Breast epithelium (tissue), 4 donors: ENCODE results near the gene RHBG. TPM values are rescaled to one million over a fixed set of nuclear protein-coding genes. Genes with fewer than 3 reads are reported as not detected.
"Not testable (repeated sequence)": the region's sequence is repeated elsewhere in the genome, so short reads cannot be mapped to it uniquely, and the experiment has no call there.

Experiments
- DNase-seq, 2 donors: peaks; one replicate each; pipeline ENCODE4 v3.0.0-alpha.2; 2019; ENCODE audit warnings: low spot score in 2 of 2
- H3K27ac ChIP-seq, 2 donors: fragments of 200-600 bp; sonication (generic) in 1 of 2; one replicate each; pipeline ENCODE4 v1.5.1; 2016 to 2019; ENCODE audit warnings: mild to moderate bottlenecking in 1 of 2
- H3K27me3 ChIP-seq, 2 donors: fragments of 200-600 bp; sonication (generic) in 1 of 2; one replicate each; pipeline versions ENCODE4 v1.5.1 to v1.6.0; 2017 to 2019; ENCODE audit warnings: control low read depth in 1 of 2, mild to moderate bottlenecking in 1 of 2
- H3K36me3 ChIP-seq: fragments of 200-600 bp; one replicate; pipeline ENCODE4 v1.5.1; 2019
- H3K4me1 ChIP-seq, 2 donors: fragments of 200-600 bp; sonication (generic); one replicate each; pipeline ENCODE4 v1.5.1; 2016 to 2019; ENCODE audit warnings: control low read depth in 1 of 2
- H3K4me3 ChIP-seq, 3 donors: fragments of 200-600 bp; sonication (generic); 1 replicate in 2 of 3; 2 replicates in 1 of 3; pipeline ENCODE4 v1.5.1; 2016 to 2019; ENCODE audit warnings: mild to moderate bottlenecking in 3 of 3, moderate library complexity in 2 of 3
- H3K9me3 ChIP-seq, 2 donors: fragments of 200-600 bp; sonication (generic) in 1 of 2; one replicate each; pipeline ENCODE4 v1.5.1; 2016 to 2019; ENCODE audit warnings: control low read depth in 1 of 2
- POLR2A ChIP-seq: fragments of 450-650 bp; IDR thresholded peaks from one replicate; pipeline ENCODE4 v1.6.1; 2016; ENCODE audit warnings: antibody characterized with exemption, mild to moderate bottlenecking, moderate library complexity
- POLR2AphosphoS5 ChIP-seq, 3 donors: sonication (generic); formaldehyde crosslinking; IDR thresholded peaks; one replicate each; pipeline ENCODE4 v1.6.1; 2017; ENCODE audit warnings: antibody characterized with exemption in 3 of 3
- intact Hi-C: fragments of 100-400 bp; cut with DNase I; formaldehyde crosslinking; loops from one replicate; pipeline ENCODE4 v1.15.1; 2023; ENCODE audit warnings: low total_unique reads
- total RNA-seq, 3 donors: library from RNA; depleted of rRNA; stranded (reverse); fragments of >200 nt; gene quantifications; one replicate each; pipeline ENCODE4 v1.1.0, GENCODE V29; 2016
- TF ChIP-seq, protein P1 (sequence below), 3 donors: fragments of 450-650 bp; IDR thresholded peaks; one replicate each; pipeline ENCODE4 v1.5.1; 2016 to 2017; ENCODE audit warnings: antibody characterized with exemption in 3 of 3, mild to moderate bottlenecking in 3 of 3, moderate library complexity in 3 of 3

The RHBG gene
- total RNA-seq, 3 donors from 2014 or later: not detected

DNA sequence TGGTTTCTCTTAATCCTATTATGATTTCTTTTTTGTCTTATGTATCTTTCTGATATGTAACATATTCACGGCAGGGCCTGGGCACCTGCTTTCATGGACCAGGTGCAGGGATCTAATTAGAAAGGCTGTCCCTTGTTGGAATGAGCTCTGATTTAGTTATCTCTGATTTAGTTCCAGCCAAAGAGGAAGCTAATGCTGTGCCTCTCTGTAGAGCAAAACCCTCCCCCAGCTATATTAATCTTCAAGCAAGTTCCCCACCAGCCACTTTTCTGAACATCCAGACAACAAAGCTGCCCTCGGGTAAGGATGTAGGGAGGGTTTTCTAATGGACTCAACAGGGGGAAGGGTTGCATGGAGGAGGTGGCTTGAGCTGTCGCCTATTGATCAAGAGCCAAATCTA lies 24.6 kb upstream of the RHBG start:
- Histone ChIP-seq H3K4me3 (no peak overlapping the region), H3K36me3 (no peaks in the 10 kb centered on the region), H3K9me3 (no peaks in the 10 kb centered on the region), H3K27ac (no peak overlapping the region), H3K27me3 (no peaks in the 10 kb centered on the region), H3K4me1 (no peaks in the 10 kb centered on the region)
- intact Hi-C loops: no loop called here
- TF ChIP-seq POLR2AphosphoS5 (IDR thresholded peaks at IDR 0.05) (no peak), POLR2A (no peak)
- TF ChIP-seq, protein P1, sequence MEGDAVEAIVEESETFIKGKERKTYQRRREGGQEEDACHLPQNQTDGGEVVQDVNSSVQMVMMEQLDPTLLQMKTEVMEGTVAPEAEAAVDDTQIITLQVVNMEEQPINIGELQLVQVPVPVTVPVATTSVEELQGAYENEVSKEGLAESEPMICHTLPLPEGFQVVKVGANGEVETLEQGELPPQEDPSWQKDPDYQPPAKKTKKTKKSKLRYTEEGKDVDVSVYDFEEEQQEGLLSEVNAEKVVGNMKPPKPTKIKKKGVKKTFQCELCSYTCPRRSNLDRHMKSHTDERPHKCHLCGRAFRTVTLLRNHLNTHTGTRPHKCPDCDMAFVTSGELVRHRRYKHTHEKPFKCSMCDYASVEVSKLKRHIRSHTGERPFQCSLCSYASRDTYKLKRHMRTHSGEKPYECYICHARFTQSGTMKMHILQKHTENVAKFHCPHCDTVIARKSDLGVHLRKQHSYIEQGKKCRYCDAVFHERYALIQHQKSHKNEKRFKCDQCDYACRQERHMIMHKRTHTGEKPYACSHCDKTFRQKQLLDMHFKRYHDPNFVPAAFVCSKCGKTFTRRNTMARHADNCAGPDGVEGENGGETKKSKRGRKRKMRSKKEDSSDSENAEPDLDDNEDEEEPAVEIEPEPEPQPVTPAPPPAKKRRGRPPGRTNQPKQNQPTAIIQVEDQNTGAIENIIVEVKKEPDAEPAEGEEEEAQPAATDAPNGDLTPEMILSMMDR (IDR thresholded peaks at IDR 0.05): no peak
- no peak for DNase-seq

DNA sequence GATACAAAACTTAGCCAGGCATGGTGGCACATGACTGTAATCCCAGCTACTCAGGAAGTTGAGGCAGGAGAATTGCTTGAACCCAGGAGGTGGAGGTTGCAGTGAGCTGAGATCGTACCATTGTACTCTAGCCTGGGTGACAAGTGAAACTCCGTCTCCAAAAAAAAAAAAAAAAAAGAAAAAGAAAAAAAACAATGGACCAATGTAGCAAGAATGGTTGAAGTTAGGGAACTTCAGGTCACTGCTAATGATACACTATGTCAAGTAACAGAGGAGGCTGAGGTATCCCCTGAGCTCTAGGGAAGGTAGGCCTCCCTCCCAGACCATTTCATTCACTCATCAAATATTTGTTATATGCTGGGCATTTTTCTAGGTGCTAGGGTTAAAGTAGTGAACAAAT lies 23.0 kb upstream of the RHBG start:
- H3K4me1 ChIP-seq, H3K27me3 ChIP-seq, H3K27ac ChIP-seq, H3K9me3 ChIP-seq, H3K4me3 ChIP-seq, H3K36me3 ChIP-seq, intact Hi-C loops, DNase-seq: not testable (repeated sequence)

DNA sequence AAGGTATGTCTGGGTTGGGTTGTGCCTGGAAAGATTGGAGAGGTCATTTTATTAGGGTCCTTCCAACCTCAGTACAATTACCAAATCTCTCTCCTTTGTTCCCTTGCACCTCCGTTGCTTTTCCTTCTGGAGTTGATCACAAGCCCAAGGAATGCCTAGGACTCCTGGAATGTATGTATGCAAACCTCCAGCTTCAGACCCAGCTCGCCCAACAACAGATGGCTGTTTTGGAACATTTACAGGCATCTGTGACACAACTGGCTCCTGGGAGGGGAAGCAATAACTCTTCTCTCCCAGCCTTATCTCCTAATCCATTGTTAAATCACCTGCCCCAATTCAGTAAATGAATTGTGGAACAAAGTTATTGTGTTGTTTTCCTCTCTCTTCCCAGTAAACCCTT lies 22.4 kb upstream of the RHBG start:
- no peaks in the 10 kb centered on the region for H3K27me3 ChIP-seq
- DNase-seq: no peak
- intact Hi-C loops: no loop called here
- H3K9me3 ChIP-seq: no peaks in the 10 kb centered on the region
- H3K4me1 ChIP-seq: no peaks in the 10 kb centered on the region
- no peaks in the 10 kb centered on the region for H3K36me3 ChIP-seq
- H3K4me3 ChIP-seq: no peak overlapping the region
- TF ChIP-seq, protein P1 (IDR thresholded peaks at IDR 0.05): no peak
- H3K27ac ChIP-seq: no peak overlapping the region

DNA sequence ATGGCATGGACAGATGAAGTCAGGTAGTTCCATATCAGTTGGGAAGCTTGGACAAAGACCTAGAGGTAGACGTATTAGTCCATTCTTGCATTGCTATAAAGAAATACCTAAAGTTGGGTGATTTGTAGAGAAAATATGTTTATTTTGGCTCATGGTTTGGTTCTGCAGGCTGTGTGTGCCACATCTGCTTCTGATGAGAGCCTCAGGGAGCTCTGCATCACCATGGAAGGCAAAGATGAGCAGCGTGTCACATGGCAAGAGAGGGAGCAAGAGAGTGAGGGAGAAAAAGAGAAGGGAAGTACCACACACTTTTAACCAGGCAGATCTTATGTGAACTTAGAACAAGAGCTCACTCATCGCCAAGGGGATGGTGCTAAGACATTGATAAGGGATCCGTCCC lies 21.7 kb upstream of the RHBG start:
- no peak for DNase-seq
- intact Hi-C loops: no loop called here
- Histone ChIP-seq H3K27me3 (no peaks in the 10 kb centered on the region), H3K9me3 (no peaks in the 10 kb centered on the region), H3K36me3 (no peaks in the 10 kb centered on the region), H3K4me3 (no peak overlapping the region), H3K27ac (no peak overlapping the region), H3K4me1 (no peaks in the 10 kb centered on the region)
- TF ChIP-seq POLR2A (no peak), POLR2AphosphoS5 (IDR thresholded peaks at IDR 0.05) (no peak)
- TF ChIP-seq, protein P1 (IDR thresholded peaks at IDR 0.05): no peak

DNA sequence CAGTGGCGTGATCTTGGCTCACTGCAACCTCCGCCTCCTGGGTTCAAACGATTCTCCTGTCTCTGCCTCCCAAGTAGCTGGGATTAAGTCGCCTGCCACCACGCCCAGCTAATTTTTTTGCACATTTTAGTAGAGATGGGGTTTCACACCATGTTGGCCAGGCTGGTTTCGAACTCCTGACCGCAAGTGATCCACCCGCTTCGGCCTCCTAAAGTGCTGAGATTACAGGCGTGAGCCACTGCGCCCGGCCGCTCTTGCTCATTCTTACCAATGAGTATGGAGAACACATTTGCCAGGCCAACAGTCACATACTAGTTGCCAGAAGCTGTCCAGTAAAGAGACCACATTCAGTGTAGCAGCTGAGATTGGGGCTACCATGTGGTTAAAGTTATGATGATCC lies 16.5 kb upstream of the RHBG start:
- H3K4me1 ChIP-seq, H3K36me3 ChIP-seq, H3K27me3 ChIP-seq, intact Hi-C loops, H3K4me3 ChIP-seq, H3K9me3 ChIP-seq, DNase-seq, H3K27ac ChIP-seq: not testable (repeated sequence)

DNA sequence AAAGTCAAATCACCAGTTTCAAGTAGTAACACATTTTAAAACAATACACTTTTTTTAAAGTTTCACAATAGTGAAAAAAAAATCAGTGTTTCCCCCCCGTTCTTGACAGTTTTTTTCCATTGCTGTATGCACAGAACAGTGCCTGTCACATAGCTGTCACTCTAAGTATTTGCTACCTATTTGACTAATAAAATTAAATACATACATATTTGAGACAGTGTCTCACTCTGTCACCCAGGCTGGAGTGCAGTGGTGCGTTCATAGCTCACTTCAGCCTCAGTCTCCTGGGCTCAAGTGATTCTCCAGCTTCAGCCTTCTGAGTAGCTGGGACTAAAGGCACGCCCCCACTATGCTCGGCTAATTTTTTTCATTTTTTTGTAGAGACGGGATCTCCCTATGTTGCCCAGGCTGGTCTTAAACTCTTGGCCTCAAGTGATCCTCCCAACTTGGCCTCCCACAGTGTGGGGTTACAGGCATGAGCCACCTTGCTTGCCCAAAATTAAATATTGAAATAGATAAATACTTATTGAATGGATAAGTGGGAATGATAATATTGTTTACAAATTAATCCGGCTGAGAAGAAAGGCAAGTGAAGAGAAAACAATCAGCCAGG lies 12.6 kb upstream of the RHBG start:
- TF ChIP-seq POLR2AphosphoS5 (IDR thresholded peaks at IDR 0.05) (no peak), POLR2A (no peak)
- TF ChIP-seq, protein P1 (IDR thresholded peaks at IDR 0.05): no peak
- Histone ChIP-seq H3K27me3 (no peaks in the 10 kb centered on the region), H3K4me1 (no peaks in the 10 kb centered on the region), H3K9me3 (no peaks in the 10 kb centered on the region), H3K36me3 (no peaks in the 10 kb centered on the region), H3K4me3 (no peak overlapping the region), H3K27ac (no peak overlapping the region)
- intact Hi-C loops: no loop called here
- no peak for DNase-seq
